ENCODE measurements around the gene BCAS1.

GRCh38 chr20:53972179-53972578 lies 98.2 kb downstream of the BCAS1 start:
- TF ChIP-seq, protein P1, sequence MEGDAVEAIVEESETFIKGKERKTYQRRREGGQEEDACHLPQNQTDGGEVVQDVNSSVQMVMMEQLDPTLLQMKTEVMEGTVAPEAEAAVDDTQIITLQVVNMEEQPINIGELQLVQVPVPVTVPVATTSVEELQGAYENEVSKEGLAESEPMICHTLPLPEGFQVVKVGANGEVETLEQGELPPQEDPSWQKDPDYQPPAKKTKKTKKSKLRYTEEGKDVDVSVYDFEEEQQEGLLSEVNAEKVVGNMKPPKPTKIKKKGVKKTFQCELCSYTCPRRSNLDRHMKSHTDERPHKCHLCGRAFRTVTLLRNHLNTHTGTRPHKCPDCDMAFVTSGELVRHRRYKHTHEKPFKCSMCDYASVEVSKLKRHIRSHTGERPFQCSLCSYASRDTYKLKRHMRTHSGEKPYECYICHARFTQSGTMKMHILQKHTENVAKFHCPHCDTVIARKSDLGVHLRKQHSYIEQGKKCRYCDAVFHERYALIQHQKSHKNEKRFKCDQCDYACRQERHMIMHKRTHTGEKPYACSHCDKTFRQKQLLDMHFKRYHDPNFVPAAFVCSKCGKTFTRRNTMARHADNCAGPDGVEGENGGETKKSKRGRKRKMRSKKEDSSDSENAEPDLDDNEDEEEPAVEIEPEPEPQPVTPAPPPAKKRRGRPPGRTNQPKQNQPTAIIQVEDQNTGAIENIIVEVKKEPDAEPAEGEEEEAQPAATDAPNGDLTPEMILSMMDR (IDR thresholded peaks at IDR 0.05): no peak
- TF ChIP-seq POLR2A (IDR thresholded peaks at IDR 0.05): no peak
